Stimulated activated naive CD4-positive, alpha-beta T cell (primary cell): ENCODE data around the gene TNFRSF18.

ENCODE experiments used
- DNase-seq, 6 experiments: peaks; one replicate each; lab custom pipeline; 2025; lab: John Stamatoyannopoulos, UW

The TNFRSF18 gene

DNA sequence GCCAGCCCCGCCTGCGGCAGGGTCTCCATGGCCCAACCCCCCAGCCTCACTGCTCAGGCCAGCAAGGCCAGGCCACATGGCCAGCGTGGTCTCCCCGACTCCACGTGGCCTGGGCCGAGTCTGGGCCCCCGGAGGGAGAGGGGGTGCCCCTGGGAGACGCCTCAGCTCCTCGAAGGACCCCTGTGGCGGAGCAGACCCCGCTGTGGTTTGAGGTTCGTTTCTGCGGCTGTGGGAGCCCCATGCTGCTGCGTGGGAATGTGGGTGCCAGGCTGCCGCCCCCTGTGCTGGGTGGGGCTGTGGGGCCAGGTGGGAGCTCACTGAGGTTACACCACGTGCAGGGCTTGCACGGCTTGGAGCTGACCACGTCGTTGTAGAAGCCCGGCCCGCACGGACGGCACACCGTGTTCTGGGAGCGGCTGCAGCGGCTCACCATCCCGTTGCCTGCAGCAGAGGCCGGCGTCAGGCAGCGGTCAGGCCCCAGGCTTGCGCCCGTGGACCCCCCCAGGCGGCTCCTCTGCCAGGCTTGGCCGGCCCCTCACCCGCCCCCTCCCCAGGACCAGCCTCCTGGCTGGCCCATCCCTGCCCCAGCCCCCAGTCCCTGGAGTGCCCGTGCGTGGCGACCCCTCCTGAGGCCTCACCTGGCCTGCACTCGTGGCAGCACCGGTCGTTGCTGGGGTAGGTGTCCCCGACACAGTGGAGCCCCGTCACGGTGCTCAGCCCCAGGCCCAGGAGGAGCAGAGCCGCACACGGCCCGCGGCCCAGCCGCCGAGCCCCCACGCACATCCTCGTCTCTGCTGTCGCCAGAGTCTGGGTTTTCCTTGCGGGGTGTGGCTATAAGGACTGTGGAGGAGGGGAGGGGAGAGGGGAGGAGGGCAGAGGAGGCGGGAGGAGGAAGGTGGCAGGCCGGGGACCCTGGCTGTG lies 7.2 kb upstream of the TNFRSF18 start, which contains the start of gene TNFRSF4:
TNFRSF4 (minus strand) TSS at position 809 of the 921 bp plus-strand sequence; CDS start at position 783, 26 bp downstream.
- DNase-seq, result peak in 1 of 6 experiments; percentile 16

DNA sequence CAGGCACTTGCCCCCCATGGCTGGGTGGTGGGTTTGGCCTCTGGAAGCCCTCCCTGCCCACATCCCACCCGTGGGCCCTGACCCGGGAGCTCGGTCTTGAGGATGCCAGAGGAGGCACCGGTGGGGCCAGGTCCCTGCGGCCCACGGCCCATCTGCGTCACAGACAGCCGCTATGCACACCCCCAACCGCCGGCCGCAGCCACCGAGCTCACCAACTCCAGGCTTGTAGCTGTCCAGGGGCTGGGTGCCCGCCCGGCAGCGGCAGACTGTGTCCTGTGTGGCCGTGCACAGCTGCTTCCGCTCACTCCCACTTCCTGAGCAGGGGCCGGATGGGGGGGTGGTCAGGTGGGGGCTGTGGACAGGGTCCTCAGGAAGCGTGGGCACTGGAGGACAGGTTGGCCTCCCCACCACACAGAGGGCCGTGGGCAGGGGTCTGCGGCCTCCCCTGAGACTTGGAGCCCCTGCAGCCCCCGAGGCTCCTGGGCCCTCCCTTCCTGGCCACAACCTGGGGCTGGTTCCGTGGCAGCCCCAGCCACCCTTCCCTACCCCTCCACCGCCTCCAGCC lies 6.5 kb upstream of the TNFRSF18 start:
- DNase-seq, result no peak

DNA sequence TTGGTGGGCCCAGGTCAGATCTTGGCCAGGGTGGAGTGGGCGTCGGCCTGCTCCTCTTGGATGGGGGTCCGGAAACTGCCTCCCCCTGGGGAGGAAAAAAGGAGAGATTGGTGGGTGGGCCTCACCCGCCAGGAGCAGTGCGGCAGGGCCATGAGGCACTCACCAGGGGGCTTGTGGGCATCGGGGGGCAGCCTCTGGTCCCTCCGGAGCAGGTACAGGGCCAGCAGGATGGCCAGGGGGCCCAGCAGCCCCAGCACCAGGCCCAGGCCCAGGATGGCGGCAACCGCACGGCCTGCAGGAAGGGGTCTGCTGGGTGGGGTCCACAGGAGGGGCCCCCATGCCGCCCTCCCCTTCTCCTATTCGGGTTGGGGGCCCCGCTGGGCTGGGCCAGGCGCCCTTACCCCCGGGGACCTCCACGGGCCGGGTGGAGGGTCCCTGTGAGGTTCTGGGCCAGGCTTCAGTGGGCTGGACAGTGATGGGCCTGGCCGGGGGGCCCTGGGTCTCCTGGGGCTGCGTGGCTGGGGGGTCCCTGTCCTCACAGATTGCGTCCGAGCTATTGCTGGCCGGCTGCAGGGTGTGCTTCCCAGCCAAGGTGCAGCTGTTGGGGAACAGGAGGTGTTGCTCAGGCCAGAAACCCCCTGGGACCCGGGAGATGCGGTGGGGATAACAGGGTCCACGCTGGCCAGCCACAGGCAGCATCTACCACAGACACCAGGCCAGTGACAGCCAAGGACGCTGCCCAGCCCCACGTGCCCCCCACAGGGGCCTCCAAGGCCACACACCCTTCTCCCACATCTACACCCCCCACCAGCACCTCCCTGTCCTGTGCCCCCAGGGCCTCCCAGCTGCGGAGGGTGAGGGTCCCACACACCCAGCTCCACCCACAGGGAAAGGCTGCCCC lies 5.4 kb upstream of the TNFRSF18 start:
- DNase-seq, result no peak

DNA sequence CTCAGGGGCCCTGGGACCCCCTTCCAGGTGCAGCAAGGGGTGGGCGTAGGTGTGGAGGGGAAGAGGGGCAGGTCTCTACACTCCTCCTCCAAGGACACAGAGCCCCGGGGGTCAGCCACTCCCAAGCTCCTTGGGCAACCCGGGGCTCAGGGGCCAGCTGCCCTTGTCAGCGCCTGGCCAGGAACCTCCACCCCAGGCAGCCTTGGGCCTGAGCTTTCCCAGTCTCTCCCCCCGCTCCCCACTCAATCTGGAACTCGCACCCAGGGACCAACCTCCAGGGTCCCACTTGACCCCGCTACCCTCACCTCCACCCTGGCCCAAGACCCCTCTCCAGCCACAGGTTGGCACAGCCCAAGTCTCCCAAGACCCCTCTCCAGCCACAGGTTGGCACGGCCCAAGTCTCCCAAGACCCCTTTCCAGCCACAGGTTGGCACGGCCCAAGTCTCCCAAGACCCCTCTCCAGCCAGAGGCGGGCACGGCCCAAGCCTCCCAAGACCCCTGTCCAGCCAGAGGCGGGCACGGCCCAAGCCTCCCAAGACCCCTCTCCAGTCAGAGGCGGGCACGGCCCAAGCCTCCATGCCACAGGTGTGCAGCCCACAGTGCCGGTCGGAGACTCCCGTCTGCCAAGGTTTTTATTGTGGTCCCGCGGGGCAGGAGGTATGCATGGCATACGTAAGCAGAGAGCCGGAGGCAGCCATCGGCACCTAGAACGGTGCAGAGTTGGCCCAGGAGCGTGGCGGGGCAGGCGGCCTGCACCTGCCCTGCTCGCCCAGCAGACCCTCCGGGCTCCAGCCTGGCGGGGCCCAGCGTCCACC lies 4.5 kb upstream of the TNFRSF18 start:
- DNase-seq, result no peak

DNA sequence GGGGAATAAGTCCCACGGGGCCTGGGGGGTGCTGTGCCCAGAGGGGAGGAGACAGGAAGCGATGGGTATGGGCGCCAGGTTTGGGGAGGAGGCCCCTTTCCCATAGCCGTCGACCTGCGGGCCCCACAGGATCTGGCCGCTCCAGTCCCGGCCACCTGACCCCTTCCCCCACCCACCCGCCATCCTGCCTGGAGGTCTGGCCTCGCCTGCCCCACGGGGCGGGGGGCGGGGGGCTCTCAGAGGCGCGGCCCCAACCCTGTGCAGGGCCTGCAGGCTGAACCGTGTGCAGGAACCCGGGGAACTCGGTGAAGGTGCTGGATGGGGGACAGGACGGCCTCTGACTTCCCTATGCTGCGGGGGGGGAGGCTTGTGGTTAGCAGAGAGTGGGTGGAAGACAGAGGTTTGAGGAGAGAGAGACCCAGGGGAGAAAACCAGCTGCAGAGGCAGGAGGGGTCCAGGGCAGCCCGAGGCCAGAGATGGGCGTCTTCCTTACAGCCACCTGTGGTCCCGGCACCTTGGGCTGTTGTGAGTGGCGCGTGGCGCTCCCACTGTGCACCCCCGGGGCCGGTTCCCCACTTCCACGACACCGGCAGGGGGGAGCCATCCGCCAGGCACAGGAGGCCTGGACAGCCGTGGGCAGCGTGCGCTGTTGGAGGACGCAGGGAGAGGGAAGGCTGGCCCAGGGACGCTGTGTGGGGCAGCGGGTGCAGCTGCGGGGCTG lies 2.5 kb upstream of the TNFRSF18 start:
- peak in 2 of 6 experiments; percentile 17 to 25 for DNase-seq

DNA sequence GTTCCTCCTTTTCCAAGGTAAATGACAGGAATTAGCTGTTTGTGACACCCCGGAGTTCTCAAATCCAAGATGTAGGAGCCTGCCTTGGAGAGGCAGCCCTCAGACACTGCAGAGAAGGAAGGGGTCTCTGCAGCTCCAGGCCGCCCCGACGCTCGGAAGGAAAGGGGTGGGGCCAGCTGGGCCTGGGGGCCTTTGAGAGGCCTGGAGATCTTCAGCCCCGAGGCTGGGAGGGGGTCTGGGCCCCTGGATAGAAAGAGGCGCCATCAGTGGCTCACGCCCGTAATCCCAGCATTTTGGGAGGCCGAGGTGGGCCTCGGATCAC lies 1.1 kb upstream of the TNFRSF18 start:
- DNase-seq, result no peak

DNA sequence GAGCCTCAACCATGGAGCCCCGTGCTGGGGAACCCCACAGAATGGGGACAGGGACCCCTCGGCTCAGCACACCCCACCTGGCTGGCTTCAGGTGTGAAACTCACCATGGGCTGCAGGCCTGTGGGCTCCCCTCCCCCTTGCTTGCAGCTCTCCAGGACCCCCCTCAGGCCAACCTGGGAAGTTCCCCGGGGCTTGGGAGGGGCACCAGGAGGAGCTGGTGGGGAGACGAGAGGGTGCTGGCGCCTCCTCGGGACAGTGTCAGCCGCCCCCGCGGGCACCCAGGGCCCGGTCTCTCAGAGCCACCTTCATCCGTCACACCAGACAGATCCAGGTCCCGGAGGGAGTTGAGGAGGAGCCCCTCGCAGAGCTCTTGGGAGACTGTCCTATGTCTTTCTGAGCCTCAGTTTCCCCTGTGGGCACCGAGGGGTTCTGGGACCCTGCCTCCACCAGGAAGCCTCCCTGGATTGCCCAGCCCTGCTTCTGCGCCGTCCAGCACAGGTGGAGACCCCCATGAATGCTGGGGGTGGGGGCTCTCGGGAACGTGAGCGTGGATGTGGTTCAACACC lies 657 bp upstream of the TNFRSF18 start:
- no peak for DNase-seq

DNA sequence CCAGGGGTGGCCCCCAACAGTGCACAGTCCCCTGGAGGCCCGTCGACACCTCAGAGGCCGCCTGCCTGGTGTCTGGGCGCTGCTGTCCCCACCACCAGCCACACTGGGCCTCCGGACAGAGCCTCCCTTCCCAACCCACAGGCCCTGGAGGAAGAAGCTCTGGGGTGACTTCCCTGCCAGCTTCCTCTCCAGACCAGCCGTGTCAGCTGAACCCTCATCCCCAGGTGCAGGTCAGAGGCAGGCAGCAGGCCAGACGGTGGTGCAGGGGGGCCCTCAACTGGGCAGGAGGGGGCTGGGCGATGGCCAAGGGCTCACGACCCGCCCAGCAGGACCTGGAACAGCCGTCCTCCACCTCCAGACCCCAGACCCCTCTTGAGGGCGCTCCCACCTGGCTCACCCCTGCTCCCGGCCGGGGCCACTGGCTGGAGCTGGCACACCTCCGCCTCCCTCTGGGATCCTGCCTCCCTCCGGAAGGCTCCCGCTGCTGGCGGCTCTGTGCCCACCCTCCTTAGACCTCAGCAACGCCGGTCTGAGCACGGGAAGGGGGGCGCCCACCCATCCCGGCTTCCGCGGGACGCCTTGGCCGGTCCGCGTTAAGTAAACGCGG lies 520 bp downstream of the TNFRSF18 start:
- DNase-seq, result no peak

DNA sequence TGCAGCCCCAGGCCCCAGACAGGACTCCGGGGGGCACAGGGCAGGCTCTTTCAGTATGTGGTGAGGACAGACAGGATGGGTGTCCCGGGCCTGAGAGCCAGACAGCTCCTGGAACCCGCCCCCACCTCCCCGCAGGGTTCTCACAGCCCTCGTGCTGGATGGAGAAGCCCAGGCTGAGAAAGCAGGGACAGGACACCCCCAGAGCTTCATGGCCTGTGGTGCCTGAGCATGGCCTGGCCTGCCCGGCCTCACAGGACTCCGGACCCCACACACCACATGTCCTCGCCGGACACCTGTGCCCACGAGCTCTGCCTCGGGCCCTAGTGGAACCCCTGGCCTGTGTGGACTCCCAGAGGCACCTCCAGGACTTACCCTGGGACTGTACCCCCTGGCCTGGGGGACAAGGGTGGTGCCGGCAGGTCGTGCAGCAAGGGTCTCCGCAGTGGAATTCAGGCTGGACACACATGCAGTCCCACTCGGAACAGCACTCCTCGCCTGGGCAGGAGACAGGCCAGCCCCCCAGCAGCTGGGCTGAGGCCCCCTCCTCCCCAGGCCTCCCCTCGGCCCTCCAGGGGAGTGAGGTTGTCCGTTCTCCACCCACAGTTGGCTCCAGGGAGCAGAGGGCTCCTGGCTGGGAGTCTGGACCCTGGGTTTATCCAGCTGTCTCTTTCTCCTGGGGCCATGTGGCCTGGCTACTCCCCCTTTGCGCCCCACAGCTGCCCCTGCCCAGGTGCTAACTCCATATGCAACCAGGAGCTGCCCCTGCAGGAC lies 1.2 kb downstream of the TNFRSF18 start:
- DNase-seq, result no peak

DNA sequence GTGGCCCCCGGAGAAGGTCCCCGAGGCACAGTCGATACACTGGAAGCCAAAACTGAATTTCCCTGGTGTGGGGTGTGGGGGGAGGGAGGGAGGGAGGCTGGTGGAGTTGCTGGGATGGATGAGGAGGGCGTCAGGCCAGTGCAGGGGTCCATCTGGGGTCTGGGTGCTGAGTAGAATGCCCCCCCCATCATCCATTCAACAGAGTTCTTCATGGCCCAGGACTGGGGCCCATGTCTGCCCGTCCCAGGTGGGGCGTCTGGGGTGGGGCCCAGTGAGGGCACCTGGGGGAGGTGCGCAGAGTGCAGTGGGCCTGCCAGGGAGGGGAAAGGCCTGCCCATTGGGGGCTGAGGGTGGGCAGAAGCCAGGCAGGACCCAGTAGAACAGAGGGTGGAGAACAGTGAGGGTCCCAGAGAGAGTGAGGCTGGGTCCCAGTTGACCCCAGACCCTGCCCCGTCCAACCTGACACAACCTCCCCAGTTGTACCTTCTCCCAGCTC lies 1.9 kb downstream of the TNFRSF18 start:
- no peak for DNase-seq

DNA sequence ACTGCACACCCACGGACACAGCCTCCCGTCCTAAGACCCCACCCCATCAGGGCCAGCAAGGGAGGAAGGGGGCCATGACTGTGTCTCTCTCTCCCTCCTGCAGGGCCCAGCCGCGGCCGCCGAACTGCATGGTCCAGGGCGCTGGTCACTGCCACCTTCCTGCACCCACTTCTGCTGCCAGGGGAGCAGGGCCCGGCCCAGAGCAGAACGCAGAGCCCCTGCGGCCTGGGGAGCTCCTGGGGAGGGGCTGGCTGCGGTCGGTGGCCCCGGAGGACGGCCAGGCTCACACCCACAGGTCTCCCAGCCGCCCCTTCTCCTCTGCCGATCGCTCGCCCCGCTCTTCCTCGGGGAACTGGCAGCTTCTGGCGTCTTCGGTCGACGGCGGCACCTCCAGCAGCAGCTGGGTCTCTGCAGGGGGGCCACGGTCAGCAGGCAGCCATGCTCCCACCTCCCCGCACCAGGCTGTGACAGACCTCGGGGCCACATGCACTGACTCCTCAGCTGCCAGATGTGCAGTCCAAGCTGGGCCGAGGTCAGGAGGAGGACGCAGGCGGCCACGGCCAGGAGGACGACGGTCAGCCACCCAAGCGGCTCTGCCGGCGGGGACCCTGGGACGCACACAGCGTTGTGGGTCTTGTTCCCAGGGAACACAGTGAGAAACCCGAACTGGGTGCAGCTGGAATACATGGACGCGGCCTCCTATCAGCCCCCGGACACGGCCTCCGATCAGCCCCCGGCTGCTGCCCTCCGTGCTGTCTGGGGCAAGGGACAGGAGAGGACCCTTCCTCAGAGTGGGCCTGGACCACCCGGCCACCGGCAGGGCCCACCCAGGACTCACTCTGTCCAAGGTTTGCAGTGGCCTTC lies 2.6 kb downstream of the TNFRSF18 start:
- no peak for DNase-seq

DNA sequence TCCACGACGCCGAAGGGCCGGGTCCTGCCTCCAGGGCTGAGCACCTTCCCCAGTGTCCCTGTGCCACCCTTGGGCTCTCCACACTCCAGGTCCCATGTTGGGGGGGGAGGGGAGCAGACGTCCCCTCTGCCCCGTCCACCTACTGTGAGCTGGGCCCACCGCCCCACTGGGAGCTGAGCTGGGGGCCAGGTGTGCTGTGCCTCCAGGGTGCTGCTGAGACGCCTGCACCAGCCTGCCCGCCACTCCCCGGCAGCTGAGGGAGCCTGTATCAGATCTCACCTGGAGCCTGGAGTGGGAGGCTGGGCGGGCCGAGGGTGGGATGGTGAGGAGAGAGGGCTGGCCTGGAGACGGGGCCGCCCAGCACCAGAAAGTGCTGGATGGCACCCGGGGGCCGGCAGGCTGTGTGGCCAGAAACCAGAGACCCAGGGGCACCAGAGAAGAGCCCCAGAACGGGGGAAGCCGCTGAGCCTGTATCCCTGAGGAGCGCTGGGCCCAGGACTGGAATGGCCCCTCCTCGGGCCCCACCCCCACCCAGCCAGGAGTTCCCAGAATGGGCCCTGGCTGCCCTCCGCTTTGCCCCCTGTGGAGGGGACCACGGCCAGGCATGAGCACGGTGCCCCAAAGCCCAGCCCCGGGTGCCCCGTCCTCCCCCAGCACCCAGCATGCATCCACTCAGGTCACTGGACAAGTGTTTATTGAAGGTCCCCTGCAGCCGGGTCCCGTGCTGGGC lies 3.4 kb downstream of the TNFRSF18 start:
- DNase-seq, result no peak

DNA sequence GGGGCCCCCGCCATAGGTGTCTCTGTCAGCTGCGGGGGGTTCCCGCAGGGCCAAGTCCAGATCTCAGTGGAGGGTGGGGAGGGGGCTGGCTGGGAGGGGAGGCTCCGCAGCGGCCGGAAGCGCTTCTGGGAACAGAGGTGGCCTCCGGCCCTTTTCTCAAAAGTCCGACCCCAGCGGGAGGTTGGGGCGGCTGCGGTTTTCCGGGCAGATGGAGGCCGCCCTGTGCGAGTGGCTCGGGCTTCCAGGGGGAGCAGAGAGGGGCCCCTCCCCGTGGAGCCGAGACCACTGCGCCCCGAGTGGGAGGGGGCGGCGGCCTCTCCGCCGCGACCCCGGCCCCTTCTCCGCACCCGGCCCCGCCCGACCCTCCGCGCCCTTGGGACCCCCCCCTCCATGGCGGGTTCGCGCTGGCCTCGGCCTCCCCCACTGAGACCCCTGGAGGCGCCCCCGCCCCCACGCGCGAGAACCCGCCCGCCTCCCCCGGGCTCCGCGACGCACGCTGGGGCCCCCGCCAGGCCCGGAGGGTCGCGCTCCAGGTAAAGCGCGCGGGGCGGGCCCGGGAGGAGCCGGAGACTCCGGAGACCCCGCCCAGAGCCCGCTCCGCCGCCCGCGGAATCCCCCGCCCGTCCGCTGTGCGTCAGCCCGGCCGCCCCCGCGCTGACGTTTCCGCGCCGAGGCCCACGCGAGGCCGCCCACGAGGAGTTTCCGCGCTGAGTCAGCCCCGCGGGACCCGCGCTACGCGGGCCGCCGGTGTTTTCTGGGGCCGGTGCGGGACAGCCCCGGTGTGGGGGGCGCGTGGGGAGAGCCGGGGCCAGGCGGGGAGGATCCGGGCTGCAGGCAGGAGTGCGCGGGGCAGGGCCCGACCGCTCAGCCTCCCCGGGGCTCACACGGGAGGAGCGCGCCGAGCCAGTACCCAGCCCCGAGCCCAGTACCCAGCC lies 5.2 kb downstream of the TNFRSF18 start:
- peak; percentile 72 to 85 (median 81) for DNase-seq

DNA sequence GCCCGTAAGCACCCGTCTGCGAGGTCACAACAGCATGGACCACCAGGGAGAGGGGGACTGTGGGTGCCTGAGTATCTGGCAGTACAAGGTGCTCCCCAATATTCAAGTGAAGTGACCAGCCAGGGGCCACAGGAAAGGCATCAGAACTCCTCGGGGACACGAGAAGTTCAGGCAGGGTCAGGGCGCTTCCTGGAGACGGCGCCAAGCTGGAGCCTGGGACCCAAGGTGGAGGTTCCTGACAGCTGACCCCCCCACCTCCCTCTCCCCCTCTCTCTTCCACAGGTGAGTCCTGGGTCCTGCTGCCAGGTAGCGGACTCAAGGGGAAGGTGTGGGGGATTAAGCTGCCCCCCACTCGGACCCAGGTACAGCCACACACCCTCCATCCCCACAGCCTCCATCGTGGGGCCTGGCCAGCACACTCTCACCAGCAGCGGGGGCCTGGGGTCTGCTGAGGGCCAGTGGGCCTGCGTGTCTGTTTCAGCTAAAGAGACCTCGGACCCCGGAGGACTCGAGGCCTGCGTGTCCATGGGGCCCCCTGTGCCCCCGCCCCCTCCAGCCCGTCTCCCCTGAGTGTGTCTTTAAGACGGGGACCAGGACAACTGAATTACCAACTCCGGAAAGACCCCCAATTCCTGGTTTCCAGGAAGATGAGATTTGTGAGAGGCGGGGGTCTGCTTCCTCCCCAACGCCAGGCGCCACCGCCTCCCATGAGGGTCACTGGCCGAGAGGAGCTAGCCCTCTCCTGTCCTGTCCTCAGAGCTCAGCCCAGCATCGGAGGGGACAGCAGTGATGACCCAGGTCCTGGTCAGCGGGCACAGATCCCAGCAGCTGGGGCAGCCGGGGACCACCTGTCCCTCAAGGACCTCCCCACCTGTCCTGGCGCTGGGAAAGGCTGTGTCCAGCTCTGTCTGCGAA lies 6.2 kb downstream of the TNFRSF18 start:
- no peak for DNase-seq
